ENCODE results near the gene CEPT1.

The CEPT1 gene

DNA sequence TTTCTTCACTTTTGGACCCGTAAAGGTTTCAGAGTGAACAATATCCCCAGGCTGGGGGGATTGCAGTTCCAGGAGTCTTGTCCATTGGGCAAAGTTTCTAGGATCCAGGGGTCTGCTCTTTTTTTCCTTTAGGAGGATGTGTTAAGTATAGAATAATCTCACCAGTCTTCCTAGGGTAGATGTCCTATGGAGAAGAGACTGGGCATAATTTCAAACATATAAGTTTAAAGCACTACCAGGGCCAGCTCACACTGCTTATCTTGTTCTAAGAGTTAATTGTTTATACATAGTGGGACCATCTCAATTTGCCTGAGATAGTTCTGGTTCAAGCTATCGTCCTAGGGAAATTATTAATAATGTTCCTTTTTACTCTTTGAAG is 88.7 kb downstream of the CEPT1 start:
- DNase-seq = no peak

DNA sequence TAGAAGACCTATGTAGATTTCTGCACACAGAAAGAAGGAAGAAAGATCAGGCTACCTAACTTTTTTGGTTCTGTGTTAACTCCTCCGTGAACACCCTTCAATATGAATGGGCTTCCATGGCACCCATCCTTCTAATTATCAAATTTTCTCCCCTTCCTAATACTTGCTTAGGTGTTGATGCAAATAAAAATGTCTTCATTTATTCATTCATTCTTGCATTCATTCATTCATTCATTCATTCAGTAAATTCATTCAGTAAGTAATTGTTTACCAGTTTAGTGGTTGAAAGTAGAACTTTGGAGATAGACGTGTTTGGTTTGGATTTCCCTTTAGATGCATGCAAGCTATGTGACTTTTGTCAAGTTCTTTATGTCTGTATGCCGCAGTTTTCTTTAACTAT is 92.1 kb downstream of the CEPT1 start:
- no peak for DNase-seq

DNA sequence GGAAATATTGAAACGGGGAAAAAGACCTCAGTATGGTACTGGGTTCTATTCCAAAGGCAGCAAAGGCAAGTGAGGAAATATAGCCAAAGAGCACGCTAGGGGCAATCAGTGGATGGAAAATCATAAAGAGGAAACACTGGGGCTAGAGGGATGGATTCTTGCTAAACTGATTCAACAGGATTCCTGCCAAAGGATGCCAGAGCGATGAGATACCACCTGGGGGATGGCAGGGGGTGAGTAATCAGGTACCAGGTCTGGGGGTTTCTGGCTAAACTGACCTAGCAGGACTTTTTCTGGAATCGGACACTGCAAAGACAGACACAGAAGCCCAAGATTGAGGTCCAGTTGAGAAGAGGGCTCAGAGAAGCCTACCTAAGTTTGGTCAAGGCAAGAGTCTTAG is 94.2 kb downstream of the CEPT1 start:
- DNase-seq = peak; percentile 40
